ENCODE results near the gene BRD1. TPM values are rescaled to one million over a fixed set of nuclear protein-coding genes. Genes with fewer than 3 reads are reported as not detected.

Gene BRD1
- total and polyA plus RNA-seq, 2 experiments from 2014 or later: 12.3 to 33.8 TPM

GRCh38 chr22:49785046-49785521 lies 42.6 kb downstream of the BRD1 start:
- no peaks in the 10 kb centered on the region for H3K9me3 Mint-ChIP-seq
- Histone ChIP-seq H3K4me1 (ENCODE audit: insufficient read depth) (no peaks in the 10 kb centered on the region), H3K36me3 (ENCODE audit: insufficient read depth) (no peaks in the 10 kb centered on the region), H3K27me3 (ENCODE audit: insufficient read depth) (no peaks in the 10 kb centered on the region), H4K20me1 (replicated peaks; ENCODE audit: insufficient read depth) (peaks cover 30% of the 10 kb centered on the region), H3K4me3 (no peak overlapping the region), H3K4me2 (no peak overlapping the region), H2AFZ (no peak overlapping the region), H3F3A (replicated peaks; ENCODE audit: low read depth) (no peaks in the 10 kb centered on the region), H3K27ac (ENCODE audit: low read depth) (no peak overlapping the region), H3K79me2 (replicated peaks; ENCODE audit: insufficient read depth) (peaks cover 77% of the 10 kb centered on the region), H3K9me2 (ENCODE audit: insufficient read depth) (no peaks in the 10 kb centered on the region)
- TF ChIP-seq ZNF331 (CRISPR knock-in tag; IDR thresholded peaks at IDR 0.05; ENCODE audit: low read depth): no peak
- no peak for TF ChIP-seq EZH2phosphoT487 (IDR thresholded peaks at IDR 0.05; ENCODE audit: unreplicated experiment)
- TF ChIP-seq JUNB (IDR thresholded peaks at IDR 0.05; ENCODE audit: unreplicated experiment): no peak
- no peak for TF ChIP-seq EZH2 (IDR thresholded peaks at IDR 0.05; ENCODE audit: low read depth, unreplicated experiment)
- TF ChIP-seq POLR2AphosphoS5 (IDR thresholded peaks at IDR 0.05; ENCODE audit: low read depth): no peak
- TF ChIP-seq, protein P1, sequence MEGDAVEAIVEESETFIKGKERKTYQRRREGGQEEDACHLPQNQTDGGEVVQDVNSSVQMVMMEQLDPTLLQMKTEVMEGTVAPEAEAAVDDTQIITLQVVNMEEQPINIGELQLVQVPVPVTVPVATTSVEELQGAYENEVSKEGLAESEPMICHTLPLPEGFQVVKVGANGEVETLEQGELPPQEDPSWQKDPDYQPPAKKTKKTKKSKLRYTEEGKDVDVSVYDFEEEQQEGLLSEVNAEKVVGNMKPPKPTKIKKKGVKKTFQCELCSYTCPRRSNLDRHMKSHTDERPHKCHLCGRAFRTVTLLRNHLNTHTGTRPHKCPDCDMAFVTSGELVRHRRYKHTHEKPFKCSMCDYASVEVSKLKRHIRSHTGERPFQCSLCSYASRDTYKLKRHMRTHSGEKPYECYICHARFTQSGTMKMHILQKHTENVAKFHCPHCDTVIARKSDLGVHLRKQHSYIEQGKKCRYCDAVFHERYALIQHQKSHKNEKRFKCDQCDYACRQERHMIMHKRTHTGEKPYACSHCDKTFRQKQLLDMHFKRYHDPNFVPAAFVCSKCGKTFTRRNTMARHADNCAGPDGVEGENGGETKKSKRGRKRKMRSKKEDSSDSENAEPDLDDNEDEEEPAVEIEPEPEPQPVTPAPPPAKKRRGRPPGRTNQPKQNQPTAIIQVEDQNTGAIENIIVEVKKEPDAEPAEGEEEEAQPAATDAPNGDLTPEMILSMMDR (conservative IDR thresholded peaks at IDR 0.05; ENCODE audit: low read depth in 2 of 2): no peak
- no peak for TF ChIP-seq ETS1 (IDR thresholded peaks at IDR 0.05)
- TF ChIP-seq, protein P2, sequence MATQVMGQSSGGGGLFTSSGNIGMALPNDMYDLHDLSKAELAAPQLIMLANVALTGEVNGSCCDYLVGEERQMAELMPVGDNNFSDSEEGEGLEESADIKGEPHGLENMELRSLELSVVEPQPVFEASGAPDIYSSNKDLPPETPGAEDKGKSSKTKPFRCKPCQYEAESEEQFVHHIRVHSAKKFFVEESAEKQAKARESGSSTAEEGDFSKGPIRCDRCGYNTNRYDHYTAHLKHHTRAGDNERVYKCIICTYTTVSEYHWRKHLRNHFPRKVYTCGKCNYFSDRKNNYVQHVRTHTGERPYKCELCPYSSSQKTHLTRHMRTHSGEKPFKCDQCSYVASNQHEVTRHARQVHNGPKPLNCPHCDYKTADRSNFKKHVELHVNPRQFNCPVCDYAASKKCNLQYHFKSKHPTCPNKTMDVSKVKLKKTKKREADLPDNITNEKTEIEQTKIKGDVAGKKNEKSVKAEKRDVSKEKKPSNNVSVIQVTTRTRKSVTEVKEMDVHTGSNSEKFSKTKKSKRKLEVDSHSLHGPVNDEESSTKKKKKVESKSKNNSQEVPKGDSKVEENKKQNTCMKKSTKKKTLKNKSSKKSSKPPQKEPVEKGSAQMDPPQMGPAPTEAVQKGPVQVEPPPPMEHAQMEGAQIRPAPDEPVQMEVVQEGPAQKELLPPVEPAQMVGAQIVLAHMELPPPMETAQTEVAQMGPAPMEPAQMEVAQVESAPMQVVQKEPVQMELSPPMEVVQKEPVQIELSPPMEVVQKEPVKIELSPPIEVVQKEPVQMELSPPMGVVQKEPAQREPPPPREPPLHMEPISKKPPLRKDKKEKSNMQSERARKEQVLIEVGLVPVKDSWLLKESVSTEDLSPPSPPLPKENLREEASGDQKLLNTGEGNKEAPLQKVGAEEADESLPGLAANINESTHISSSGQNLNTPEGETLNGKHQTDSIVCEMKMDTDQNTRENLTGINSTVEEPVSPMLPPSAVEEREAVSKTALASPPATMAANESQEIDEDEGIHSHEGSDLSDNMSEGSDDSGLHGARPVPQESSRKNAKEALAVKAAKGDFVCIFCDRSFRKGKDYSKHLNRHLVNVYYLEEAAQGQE (IDR thresholded peaks at IDR 0.05; ENCODE audit: unreplicated experiment): no peak
- TF ChIP-seq NANOG (IDR thresholded peaks at IDR 0.05; ENCODE audit: borderline replicate concordance): no peak
- TF ChIP-seq CREB1 (CRISPR knock-in tag; IDR thresholded peaks at IDR 0.05; ENCODE audit: low read depth): no peak
- TF ChIP-seq ZNF114 (CRISPR knock-in tag; IDR thresholded peaks at IDR 0.05): no peak
- TF ChIP-seq STAT1 (IDR thresholded peaks at IDR 0.05; ENCODE audit: unreplicated experiment): no peak
- TF ChIP-seq ZNF462 (CRISPR knock-in tag; IDR thresholded peaks at IDR 0.05): no peak
- ATAC-seq: no peak
- peaks cover 45% of the 10 kb centered on the region for H3K36me3 Mint-ChIP-seq (ENCODE audit: low read depth)
- no peak overlapping the region for H3K4me3 Mint-ChIP-seq
- no peak for DNase-seq (ENCODE audit: low spot score)
- peaks cover 5% of the 10 kb centered on the region for H3K27me3 Mint-ChIP-seq (ENCODE audit: insufficient read depth, low read depth, poor library complexity)
- H3K4me1 Mint-ChIP-seq: peaks cover 19% of the 10 kb centered on the region
- H3K27ac Mint-ChIP-seq: no peak overlapping the region

Data from GM23338 (cell line).